Fibroblast of mammary gland (primary cell): ENCODE results near the gene NKRF.

ENCODE experiments used
- DNase-seq: peaks from one replicate; pipeline ENCODE4 v3.0.0-alpha.2; 2010; ENCODE audit warnings: low read depth
- H3K4me3 ChIP-seq: 2 replicates; pipeline ENCODE4 v1.5.1; 2011; ENCODE audit warnings: low read depth, mild to moderate bottlenecking, low read length, moderate library complexity; ENCODE audit not compliant: control insufficient read depth
- CTCF ChIP-seq: conservative IDR thresholded peaks from 2 replicates; pipeline ENCODE4 v1.5.1; 2011; ENCODE audit warnings: low read depth, low read length, inconsistent platforms; ENCODE audit not compliant: control insufficient read depth, insufficient read depth

NKRF gene

GRCh38 chrX:119589810-119590209 is 16.4 kb downstream of the NKRF start:
- no peak for TF ChIP-seq CTCF
- H3K4me3 ChIP-seq = no peak overlapping the region
- no peak for DNase-seq

- no peak overlapping the region for H3K4me3 ChIP-seq
- no peak for TF ChIP-seq CTCF
- no peak for DNase-seq
Measured at GRCh38 chrX:119583431-119584059, 22.7 kb downstream of the NKRF start.

- no peak for DNase-seq
- H3K4me3 ChIP-seq = no peak overlapping the region
- TF ChIP-seq CTCF = no peak
Measured at GRCh38 chrX:119579414-119579813, 26.8 kb downstream of the NKRF start.

GRCh38 chrX:119574394-119575266 is 31.6 kb downstream of the NKRF start, which contains the start of gene UBE2A:
TSS of gene UBE2A (plus strand) at chrX:119574563. CDS start at chrX:119574712, 149 bp downstream.
- peak; percentile 85 for DNase-seq
- TF ChIP-seq CTCF = no peak

GRCh38 chrX:119573840-119574393 is 32.3 kb downstream of the NKRF start:
- DNase-seq = peak; percentile 50
- peak overlapping the region; percentile 65 for H3K4me3 ChIP-seq
- TF ChIP-seq CTCF = no peak

More at GRCh38 chrX:119574394-119575266, 31.6 kb downstream of the NKRF start, which contains the start of gene UBE2A:
- peak within 1 kb of the TSS; percentile 65 for H3K4me3 ChIP-seq

- TF ChIP-seq CTCF = no peak
- H3K4me3 ChIP-seq = peak overlapping the region; percentile 65
- no peak for DNase-seq
Measured at GRCh38 chrX:119573222-119573621, 33.0 kb downstream of the NKRF start.
